ENCODE data around the gene FGD6.
"Not testable (repeated sequence)": the region's sequence is repeated elsewhere in the genome, so short reads cannot be mapped to it uniquely, and the experiment has no call there.

The FGD6 gene

DNA sequence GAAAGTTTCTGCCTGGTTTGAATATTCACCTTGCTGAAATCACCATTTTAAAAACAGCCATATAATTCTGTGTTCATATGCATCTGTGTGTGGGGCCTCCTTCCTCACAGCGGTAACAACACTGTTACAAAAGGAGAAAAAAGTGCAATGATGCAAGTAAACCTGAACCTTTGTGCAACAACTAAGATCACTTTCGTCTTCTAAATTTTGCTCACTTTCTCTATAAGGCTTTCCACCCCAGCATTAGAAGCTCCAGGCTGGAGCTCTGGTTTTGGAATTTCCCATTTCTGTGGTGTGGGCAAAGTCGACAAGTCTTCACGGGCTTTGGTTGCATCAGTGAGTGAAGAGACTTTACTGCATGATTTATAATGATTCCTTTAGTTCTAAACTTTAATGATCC is 18.4 kb downstream of the FGD6 start:
- TF ChIP-seq ISL1 (CRISPR knock-in tag; IDR thresholded peaks at IDR 0.05) (no peak), GLIS3 (CRISPR knock-in tag; IDR thresholded peaks at IDR 0.05) (no peak), ZFP3 (CRISPR knock-in tag; IDR thresholded peaks at IDR 0.05) (no peak), CSDC2 (CRISPR knock-in tag; IDR thresholded peaks at IDR 0.05) (no peak), POU6F1 (CRISPR knock-in tag; IDR thresholded peaks at IDR 0.05; ENCODE audit: borderline replicate concordance, low read depth) (no peak), TSHZ2 (CRISPR knock-in tag; IDR thresholded peaks at IDR 0.05) (no peak), RARB (CRISPR knock-in tag; IDR thresholded peaks at IDR 0.05) (no peak), BACH2 (CRISPR knock-in tag; IDR thresholded peaks at IDR 0.05; ENCODE audit: borderline replicate concordance) (no peak), TOX (CRISPR knock-in tag; IDR thresholded peaks at IDR 0.05; ENCODE audit: borderline replicate concordance) (no peak), ZNF8 (CRISPR knock-in tag; IDR thresholded peaks at IDR 0.05) (no peak), SNAI2 (CRISPR knock-in tag; IDR thresholded peaks at IDR 0.05) (no peak)
- TF ChIP-seq, protein P1, sequence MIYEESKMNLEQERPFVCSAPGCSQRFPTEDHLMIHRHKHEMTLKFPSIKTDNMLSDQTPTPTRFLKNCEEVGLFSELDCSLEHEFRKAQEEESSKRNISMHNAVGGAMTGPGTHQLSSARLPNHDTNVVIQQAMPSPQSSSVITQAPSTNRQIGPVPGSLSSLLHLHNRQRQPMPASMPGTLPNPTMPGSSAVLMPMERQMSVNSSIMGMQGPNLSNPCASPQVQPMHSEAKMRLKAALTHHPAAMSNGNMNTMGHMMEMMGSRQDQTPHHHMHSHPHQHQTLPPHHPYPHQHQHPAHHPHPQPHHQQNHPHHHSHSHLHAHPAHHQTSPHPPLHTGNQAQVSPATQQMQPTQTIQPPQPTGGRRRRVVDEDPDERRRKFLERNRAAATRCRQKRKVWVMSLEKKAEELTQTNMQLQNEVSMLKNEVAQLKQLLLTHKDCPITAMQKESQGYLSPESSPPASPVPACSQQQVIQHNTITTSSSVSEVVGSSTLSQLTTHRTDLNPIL (CRISPR knock-in tag; IDR thresholded peaks at IDR 0.05; ENCODE audit: low read depth): no peak
- TF ChIP-seq, protein P2, sequence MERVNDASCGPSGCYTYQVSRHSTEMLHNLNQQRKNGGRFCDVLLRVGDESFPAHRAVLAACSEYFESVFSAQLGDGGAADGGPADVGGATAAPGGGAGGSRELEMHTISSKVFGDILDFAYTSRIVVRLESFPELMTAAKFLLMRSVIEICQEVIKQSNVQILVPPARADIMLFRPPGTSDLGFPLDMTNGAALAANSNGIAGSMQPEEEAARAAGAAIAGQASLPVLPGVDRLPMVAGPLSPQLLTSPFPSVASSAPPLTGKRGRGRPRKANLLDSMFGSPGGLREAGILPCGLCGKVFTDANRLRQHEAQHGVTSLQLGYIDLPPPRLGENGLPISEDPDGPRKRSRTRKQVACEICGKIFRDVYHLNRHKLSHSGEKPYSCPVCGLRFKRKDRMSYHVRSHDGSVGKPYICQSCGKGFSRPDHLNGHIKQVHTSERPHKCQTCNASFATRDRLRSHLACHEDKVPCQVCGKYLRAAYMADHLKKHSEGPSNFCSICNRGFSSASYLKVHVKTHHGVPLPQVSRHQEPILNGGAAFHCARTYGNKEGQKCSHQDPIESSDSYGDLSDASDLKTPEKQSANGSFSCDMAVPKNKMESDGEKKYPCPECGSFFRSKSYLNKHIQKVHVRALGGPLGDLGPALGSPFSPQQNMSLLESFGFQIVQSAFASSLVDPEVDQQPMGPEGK (CRISPR knock-in tag; IDR thresholded peaks at IDR 0.05; ENCODE audit: borderline replicate concordance): no peak
- no peak for ATAC-seq

- no peak for ATAC-seq
- TF ChIP-seq ZNF70 (CRISPR knock-in tag; IDR thresholded peaks at IDR 0.05): no peak
- TF ChIP-seq TSHZ2 (CRISPR knock-in tag; IDR thresholded peaks at IDR 0.05): no peak
- TF ChIP-seq ZFP30 (CRISPR knock-in tag; IDR thresholded peaks at IDR 0.05): no peak
- no peak for TF ChIP-seq TCF4 (CRISPR knock-in tag; IDR thresholded peaks at IDR 0.05; ENCODE audit: borderline replicate concordance)
- no peak for TF ChIP-seq POU6F1 (CRISPR knock-in tag; IDR thresholded peaks at IDR 0.05; ENCODE audit: borderline replicate concordance, low read depth)
- TF ChIP-seq BACH2 (CRISPR knock-in tag; IDR thresholded peaks at IDR 0.05; ENCODE audit: borderline replicate concordance): no peak
- TF ChIP-seq ZFP3 (CRISPR knock-in tag; IDR thresholded peaks at IDR 0.05): no peak
These were observed 19.6 kb downstream of the FGD6 start for GRCh38 chr12:95197636-95198035.

DNA sequence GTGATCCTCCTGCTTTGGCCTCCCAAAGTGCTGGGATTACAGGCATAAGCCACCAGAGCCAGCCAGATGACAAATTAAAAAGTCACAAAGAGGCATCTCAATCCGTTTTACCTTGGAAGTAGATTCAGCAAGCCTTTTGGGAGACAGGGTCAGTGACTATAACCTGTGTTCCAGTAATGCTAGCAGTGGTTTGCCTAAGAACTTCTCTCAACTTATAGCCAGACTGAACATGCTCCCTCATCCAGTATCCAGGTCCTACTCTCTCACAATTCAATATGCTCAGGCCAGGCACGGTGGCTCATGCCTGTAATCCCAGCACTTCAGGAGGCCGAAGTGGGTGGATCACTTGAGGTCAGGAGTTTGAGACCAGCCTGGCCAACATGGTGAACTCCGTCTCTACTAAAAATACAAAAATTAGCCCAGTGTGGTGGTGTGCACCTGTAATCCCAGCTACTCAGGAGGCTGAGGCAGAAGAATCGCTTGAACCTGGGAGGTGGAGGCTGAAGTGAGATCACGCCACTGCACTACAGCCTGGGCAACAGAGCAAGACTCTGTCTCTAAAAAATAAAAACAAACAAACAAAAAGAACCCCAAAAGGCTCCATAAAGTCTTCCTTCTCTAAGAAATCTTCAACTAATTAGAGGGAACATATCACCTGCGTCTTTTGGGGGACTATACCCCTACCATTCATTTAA is 20.2 kb downstream of the FGD6 start:
- ATAC-seq: not testable (repeated sequence)
